H1 (cell line): ENCODE measurements around the gene SLC44A5. TPM values are rescaled to one million over a fixed set of nuclear protein-coding genes. Genes with fewer than 3 reads are reported as not detected.

ENCODE experiments used
- CTCF ChIA-PET: fragments of 300-600 bp; sonication (Branson Sonifier 250); formaldehyde crosslinking; loops from one replicate; lab custom pipeline; 2021; ENCODE audit not compliant: partially characterized antibody; lab: Charles Lee
- POLR2A ChIA-PET: fragments of 300-600 bp; sonication (Branson Sonifier 250); formaldehyde crosslinking; loops from one replicate; lab custom pipeline; 2021; ENCODE audit warnings: inconsistent platforms; ENCODE audit not compliant: partially characterized antibody; lab: Charles Lee
- DNase-seq, 2 experiments: peaks; one replicate each; pipeline versions ENCODE4 v3.0.0 to v3.0.0-alpha.2; 2010 to 2022; ENCODE audit warnings: low spot score in 2 of 2, low read depth in 1 of 2, mixed read lengths in 1 of 2
- FAIRE-seq: peaks from 2 replicates; lab custom pipeline; 2011; peaks lifted over from hg19 to GRCh38; lab: Jason Lieb, UNC
- H2AFZ ChIP-seq: 2 replicates; pipeline ENCODE4 v1.8.1; 2012; ENCODE audit warnings: low read length, inconsistent platforms
- H2AK5ac ChIP-seq: 2 replicates; pipeline ENCODE4 v1.6.1; 2013; ENCODE audit warnings: low read depth, low read length
- H2BK120ac ChIP-seq: replicated peaks from 2 replicates; pipeline ENCODE3; 2013; ENCODE audit warnings: low read depth, low read length, inconsistent platforms
- H2BK12ac ChIP-seq: 2 replicates; pipeline ENCODE4 v1.6.1; 2013; ENCODE audit warnings: low read depth, low read length
- H2BK15ac ChIP-seq: 2 replicates; pipeline ENCODE4 v1.6.1; 2013; ENCODE audit warnings: low read length
- H2BK20ac ChIP-seq: 2 replicates; pipeline ENCODE4 v1.6.1; 2013; ENCODE audit warnings: low read length
- H2BK5ac ChIP-seq: 2 replicates; pipeline ENCODE4 v1.6.1; 2013; ENCODE audit warnings: low read depth, low read length
- H3K14ac ChIP-seq: 2 replicates; pipeline ENCODE4 v1.6.1; 2013; ENCODE audit warnings: inconsistent platforms; ENCODE audit not compliant: insufficient read length
- H3K18ac ChIP-seq: 2 replicates; pipeline ENCODE4 v1.6.1; 2013; ENCODE audit warnings: low read length; ENCODE audit errors: extremely low read depth
- H3K23ac ChIP-seq: 2 replicates; pipeline ENCODE4 v1.6.1; 2013; ENCODE audit warnings: inconsistent platforms; ENCODE audit not compliant: insufficient read length
- H3K23me2 ChIP-seq: 2 replicates; pipeline ENCODE4 v1.6.1; 2013; ENCODE audit warnings: low read depth, low read length
- H3K27ac ChIP-seq: 2 replicates; pipeline ENCODE4 v1.6.1; 2011; ENCODE audit warnings: low read depth, low read length, inconsistent platforms
- H3K27me3 ChIP-seq, 4 experiments: replicated peaks in 1 of 4; 1 replicate in 1 of 4; 2 replicates in 3 of 4; pipeline versions ENCODE4 v1.6.1 to v1.8.1; 2011 to 2013; ENCODE audit warnings: low read length in 3 of 4, mild to moderate bottlenecking in 3 of 4, inconsistent platforms in 2 of 4, mixed read lengths in 2 of 4, moderate library complexity in 1 of 4; ENCODE audit not compliant: control insufficient read depth in 3 of 4, insufficient read depth in 3 of 4; ENCODE audit errors: extremely low read depth in 1 of 4
- H3K36me3 ChIP-seq, 4 experiments: 2 replicates each; pipeline versions ENCODE4 v1.6.1 to v1.8.1; 2011 to 2013; ENCODE audit warnings: mild to moderate bottlenecking in 4 of 4, low read length in 3 of 4, moderate library complexity in 2 of 4, control low read depth in 1 of 4, inconsistent platforms in 1 of 4; ENCODE audit not compliant: insufficient read depth in 4 of 4, control insufficient read depth in 2 of 4
- H3K4ac ChIP-seq: replicated peaks from 2 replicates; pipeline ENCODE3; 2013; ENCODE audit warnings: low read length, low read depth, mixed read lengths, inconsistent platforms; ENCODE audit not compliant: insufficient read length
- H3K4me1 ChIP-seq, 4 experiments: replicated peaks in 1 of 4; 1 replicate in 1 of 4; 2 replicates in 3 of 4; pipeline versions ENCODE4 v1.6.1 to v1.8.1; 2011 to 2013; ENCODE audit warnings: low read length in 3 of 4, inconsistent platforms in 2 of 4, mixed read lengths in 1 of 4; ENCODE audit not compliant: insufficient read depth in 4 of 4, control insufficient read depth in 3 of 4
- H3K4me2 ChIP-seq, 2 experiments: 2 replicates each; pipeline versions ENCODE4 v1.6.1 to v1.8.1; 2011 to 2013; ENCODE audit warnings: low read depth in 2 of 2, low read length in 2 of 2, control low read depth in 1 of 2, inconsistent platforms in 1 of 2, mild to moderate bottlenecking in 1 of 2; ENCODE audit not compliant: insufficient read depth in 1 of 2
- H3K4me3 ChIP-seq, 4 experiments: fragments of 200-600, 300-600 bp in 1 of 4; sonication (generic), shearing (Covaris generic), sonication (Bioruptor Twin) in 1 of 4; 2 replicates each; pipeline versions ENCODE4 v1.5.1 to v1.8.1; 2011 to 2016; ENCODE audit warnings: low read length in 4 of 4, low read depth in 3 of 4, control low read depth in 2 of 4, inconsistent platforms in 2 of 4, mild to moderate bottlenecking in 2 of 4, mixed read lengths in 1 of 4, moderate library complexity in 1 of 4; ENCODE audit not compliant: insufficient read depth in 2 of 4; ENCODE audit errors: extremely low read depth in 1 of 4
- H3K56ac ChIP-seq: replicated peaks from 2 replicates; pipeline ENCODE3; 2013; ENCODE audit warnings: low read depth, mild to moderate bottlenecking, mixed read lengths, low read length, inconsistent platforms; ENCODE audit not compliant: insufficient read length
- H3K79me1 ChIP-seq: 2 replicates; pipeline ENCODE4 v1.6.1; 2013; ENCODE audit warnings: low read depth, low read length, control low read depth
- H3K79me2 ChIP-seq, 2 experiments: 2 replicates each; pipeline versions ENCODE4 v1.6.1 to v1.8.1; 2012 to 2013; ENCODE audit warnings: low read length in 2 of 2, mild to moderate bottlenecking in 2 of 2, inconsistent platforms in 1 of 2; ENCODE audit not compliant: insufficient read depth in 2 of 2, control insufficient read depth in 1 of 2
- H3K9ac ChIP-seq, 4 experiments: replicated peaks in 1 of 4; 1 replicate in 1 of 4; 2 replicates in 3 of 4; pipeline versions ENCODE4 v1.6.1 to v1.8.1; 2011 to 2013; ENCODE audit warnings: low read depth in 3 of 4, low read length in 3 of 4, control low read depth in 2 of 4, mild to moderate bottlenecking in 2 of 4, moderate library complexity in 2 of 4, inconsistent platforms in 1 of 4; ENCODE audit errors: extremely low read depth in 1 of 4
- H3K9me3 ChIP-seq, 2 experiments: 2 replicates each; pipeline versions ENCODE4 v1.6.1 to v1.8.1; 2012 to 2013; ENCODE audit warnings: mild to moderate bottlenecking in 2 of 2, moderate library complexity in 2 of 2, control low read depth in 1 of 2, inconsistent platforms in 1 of 2, low read depth in 1 of 2, low read length in 1 of 2, mixed read lengths in 1 of 2; ENCODE audit not compliant: insufficient read depth in 2 of 2
- H4K20me1 ChIP-seq, 2 experiments: replicated peaks in 1 of 2; 2 replicates each; pipeline versions ENCODE3 to v1.8.1; 2011 to 2013; ENCODE audit warnings: inconsistent platforms in 2 of 2, low read length in 2 of 2, mild to moderate bottlenecking in 1 of 2; ENCODE audit not compliant: insufficient read depth in 2 of 2, control insufficient read depth in 1 of 2
- H4K5ac ChIP-seq: 2 replicates; pipeline ENCODE4 v1.6.1; 2013; ENCODE audit warnings: low read length, low read depth, mixed read lengths, inconsistent platforms; ENCODE audit not compliant: insufficient read length
- H4K8ac ChIP-seq: 2 replicates; pipeline ENCODE4 v1.8.0; 2013; ENCODE audit warnings: mild to moderate bottlenecking, moderate library complexity, low read length, inconsistent platforms; ENCODE audit not compliant: insufficient read depth; ENCODE audit errors: extremely low read depth
- H4K91ac ChIP-seq: replicated peaks from 2 replicates; pipeline ENCODE3; 2013; ENCODE audit warnings: low read length, mixed read lengths, inconsistent platforms; ENCODE audit not compliant: insufficient read length
- BCL11A ChIP-seq, 2 experiments: IDR thresholded peaks; one replicate each; pipeline ENCODE4 v1.6.1; 2011; ENCODE audit warnings: low read depth in 2 of 2, low read length in 2 of 2, mild to moderate bottlenecking in 2 of 2
- SIRT6 ChIP-seq: IDR thresholded peaks from one replicate; pipeline ENCODE4 v1.7.1; 2012; ENCODE audit warnings: low read length, inconsistent platforms
- SIX5 ChIP-seq: IDR thresholded peaks from 2 replicates; pipeline ENCODE4 v1.6.1; 2011; ENCODE audit warnings: mild to moderate bottlenecking, low read depth, low read length
- SP4 ChIP-seq: IDR thresholded peaks from 2 replicates; pipeline ENCODE4 v1.6.1; 2012; ENCODE audit warnings: low read length, inconsistent platforms
- polyA plus RNA-seq, 7 experiments: library from polyadenylated mRNA; depleted of rRNA in 3 of 7; stranded (reverse) in 5 of 7; unstranded in 2 of 7; fragments of >200 nt in 5 of 7; fragments of 200-250 nt in 2 of 7; gene quantifications; 1 replicate in 5 of 7; 2 replicates in 1 of 7; 4 replicates in 1 of 7; pipeline versions ENCODE4 v1.2.1 to v1.2.3, GENCODE V29; 2011 to 2013; ENCODE audit warnings: missing spikeins in 2 of 7, mixed read lengths in 2 of 7
- total RNA-seq: library from RNA; stranded (reverse); fragmentation: NEBNext Ultra II Directional; extraction: Animal tissue kit (Norgen Biotek cat#: 25700); gene quantifications from 2 replicates; pipeline ENCODE4 v1.2.1, GENCODE V29; 2021
- TF ChIP-seq, protein P1 (sequence below): IDR thresholded peaks from 2 replicates; pipeline ENCODE4 v1.6.1; 2012; ENCODE audit warnings: inconsistent platforms

SLC44A5 gene
- total and polyA plus RNA-seq, 2 of the 8 experiments (the other 6 are each of a cell fraction or from before 2014, with no cell fraction given): 1.8 to 3.3 TPM

DNA sequence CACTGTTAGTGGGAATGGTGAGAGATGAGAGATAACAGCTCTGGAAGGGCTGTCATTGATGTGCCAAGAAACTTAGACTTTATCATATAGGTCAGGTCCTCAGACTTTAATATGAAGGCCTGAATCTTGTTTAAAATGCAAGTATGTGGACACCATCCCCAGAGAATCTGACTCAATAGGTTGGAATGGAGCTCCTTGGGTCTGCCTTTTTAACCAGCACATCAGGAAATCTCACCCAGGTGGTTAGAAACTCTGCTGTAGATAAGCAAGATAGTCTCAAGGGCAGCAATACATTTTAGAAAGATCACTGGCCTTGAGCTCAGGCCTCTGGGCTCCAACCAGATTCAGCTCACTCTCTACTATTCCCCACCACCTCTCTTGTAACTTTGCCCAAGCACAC lies 180.4 kb downstream of the SLC44A5 start:
- POLR2A ChIA-PET: no interaction called here
- TF ChIP-seq SIX5: no peak
- no peak for TF ChIP-seq SP4
- TF ChIP-seq BCL11A (IDR thresholded peaks at IDR 0.05; ENCODE audit: low read depth in 2 of 2, low read length in 2 of 2): no peak
- TF ChIP-seq SIRT6: no peak
- TF ChIP-seq, protein P1, sequence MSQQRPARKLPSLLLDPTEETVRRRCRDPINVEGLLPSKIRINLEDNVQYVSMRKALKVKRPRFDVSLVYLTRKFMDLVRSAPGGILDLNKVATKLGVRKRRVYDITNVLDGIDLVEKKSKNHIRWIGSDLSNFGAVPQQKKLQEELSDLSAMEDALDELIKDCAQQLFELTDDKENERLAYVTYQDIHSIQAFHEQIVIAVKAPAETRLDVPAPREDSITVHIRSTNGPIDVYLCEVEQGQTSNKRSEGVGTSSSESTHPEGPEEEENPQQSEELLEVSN: no peak
- TF ChIP-seq, all 59 proteins: peak for 0
- FAIRE-seq: no peak

More for the DNA sequence above, 180.4 kb downstream of the SLC44A5 start:
- Histone ChIP-seq H3K36me3 (no peaks in the 10 kb centered on the region), H2BK120ac (no peak overlapping the region), H3K23ac (no peak overlapping the region), H3K79me2 (no peaks in the 10 kb centered on the region), H3K23me2 (no peaks in the 10 kb centered on the region), H2BK5ac (no peak overlapping the region), H4K20me1 (no peaks in the 10 kb centered on the region), H3K4me3 (no peak overlapping the region), H3K27ac (no peak overlapping the region), H3K9ac (no peak overlapping the region), H4K5ac (no peak overlapping the region), H2AK5ac (no peak overlapping the region), H3K4me2 (no peak overlapping the region), H3K4me1 (no peaks in the 10 kb centered on the region), H3K14ac (no peak overlapping the region), H2BK12ac (no peak overlapping the region), H3K79me1 (no peaks in the 10 kb centered on the region), H3K56ac (no peak overlapping the region), H3K27me3 (no peaks in the 10 kb centered on the region), H2BK20ac (no peak overlapping the region), H3K18ac (no peak overlapping the region), H4K91ac (no peak overlapping the region), H3K4ac (peak overlapping the region; percentile 37), H2AFZ (no peak overlapping the region), H3K9me3 (no peaks in the 10 kb centered on the region), H2BK15ac (no peak overlapping the region), H4K8ac (no peak overlapping the region)
- DNase-seq: no peak
- CTCF ChIA-PET: interaction anchor here (0.9 to 1.4 kb wide), 2 partner anchors 87 to 165 kb away, joined by 3 to 8 read pairs; no protein-coding TSS in a partner anchor
